ACC112 (cell line): Measurements from ENCODE around the gene CD44.

Experiments
- H2AFZ ChIP-seq: fragments of 200-600 bp; sonication (generic); one replicate; pipeline ENCODE4 v1.6.0; 2017; ENCODE audit warnings: antibody characterized with exemption, low read length; ENCODE audit not compliant: unreplicated experiment
- H3K27ac ChIP-seq: fragments of 200-600 bp; sonication (generic); 2 replicates; pipeline ENCODE4 v1.5.1; 2014; ENCODE audit warnings: low read depth, mild to moderate bottlenecking, antibody characterized with exemption, low read length, moderate library complexity
- H3K27me3 ChIP-seq: fragments of 200-600 bp; sonication (generic); 2 replicates; pipeline ENCODE4 v1.6.1; 2014; ENCODE audit warnings: mild to moderate bottlenecking, antibody characterized with exemption, low read length, moderate library complexity, mixed read lengths; ENCODE audit not compliant: insufficient read depth
- H3K36me3 ChIP-seq: fragments of 200-600 bp; sonication (generic); 2 replicates; pipeline ENCODE4 v1.6.1; 2016; ENCODE audit warnings: mild to moderate bottlenecking, antibody characterized with exemption, low read length, moderate library complexity, mixed read lengths; ENCODE audit not compliant: insufficient read depth
- H3K4me1 ChIP-seq: fragments of 200-600 bp; sonication (generic); one replicate; pipeline ENCODE4 v1.6.1; 2016; ENCODE audit warnings: low read length, mixed read lengths; ENCODE audit not compliant: insufficient read depth, unreplicated experiment, control insufficient read depth
- H3K4me3 ChIP-seq: fragments of 200-600 bp; sonication (generic); 2 replicates; pipeline ENCODE4 v1.5.1; 2014; ENCODE audit warnings: mild to moderate bottlenecking, low read depth, low read length
- H3K79me2 ChIP-seq: fragments of 200-600 bp; sonication (generic); one replicate; pipeline ENCODE4 v1.6.0; 2016; ENCODE audit warnings: low read length; ENCODE audit not compliant: control insufficient read depth, unreplicated experiment, insufficient read depth

The CD44 gene

DNA sequence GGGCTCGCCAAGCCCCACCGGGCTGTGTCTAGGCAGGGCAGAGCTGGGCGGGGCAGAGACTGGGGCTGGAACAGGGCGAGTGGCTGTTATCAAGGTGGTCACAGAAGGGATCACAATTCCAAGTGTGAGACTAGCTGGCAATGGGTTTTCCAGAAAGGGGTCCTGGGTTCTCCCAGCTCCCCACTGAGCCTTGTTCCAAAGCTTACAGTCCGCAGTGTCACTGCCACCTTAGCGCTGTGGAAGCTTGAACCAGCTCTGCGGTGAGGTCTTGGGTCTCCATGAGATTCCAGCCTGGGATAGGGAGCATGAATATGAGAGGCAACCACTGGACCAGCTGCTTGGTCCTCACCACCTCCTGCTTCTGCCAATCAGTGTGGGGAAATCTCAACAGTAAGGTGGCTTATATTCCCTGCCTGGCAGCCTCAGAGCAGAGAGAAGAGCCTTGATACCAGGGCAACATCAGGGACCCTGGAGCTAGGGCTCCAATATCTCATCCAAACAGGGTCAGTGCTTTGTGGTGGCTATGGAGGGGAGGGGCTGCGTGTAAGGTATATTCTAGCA, 831 bp downstream of the CD44 start:
- Histone ChIP-seq H3K79me2 (peaks cover 66% of the 10 kb centered on the region), H3K36me3 (peaks cover 5% of the 10 kb centered on the region; the same call in 1 of the 2 replicates), H3K27ac (peak overlapping the region; percentile 86), H2AFZ (no peak overlapping the region), H3K27me3 (no peaks in the 10 kb centered on the region), H3K4me3 (peak overlapping the region; percentile 83), H3K4me1 (peaks cover 50% of the 10 kb centered on the region)

DNA sequence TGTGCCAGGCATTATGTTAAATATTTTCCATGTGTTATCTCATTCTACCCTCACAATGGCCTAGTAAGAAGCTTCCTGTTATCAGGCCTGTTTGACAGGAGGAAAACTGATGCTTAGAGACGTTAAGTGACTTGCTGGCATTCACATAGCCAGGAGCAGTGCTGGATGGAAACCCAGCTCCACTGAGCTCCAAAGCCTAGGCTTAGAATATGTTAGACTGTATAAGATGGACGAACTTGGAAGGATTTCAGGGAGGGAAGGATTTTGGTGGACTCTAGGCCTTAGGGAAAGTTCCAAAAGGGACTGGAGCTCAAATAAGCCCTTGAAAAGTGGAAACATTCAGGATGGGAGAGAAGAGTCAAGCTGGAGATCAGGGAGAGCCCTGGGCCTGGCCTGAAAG, 2.1 kb downstream of the CD44 start:
- Histone ChIP-seq H3K4me1 (peaks cover 53% of the 10 kb centered on the region), H3K4me3 (peak overlapping the region; percentile 83), H3K27me3 (no peaks in the 10 kb centered on the region), H3K27ac (peak overlapping the region; percentile 86), H3K79me2 (peaks cover 78% of the 10 kb centered on the region), H2AFZ (no peak overlapping the region), H3K36me3 (peaks cover 9% of the 10 kb centered on the region; the same call in 1 of the 2 replicates)

DNA sequence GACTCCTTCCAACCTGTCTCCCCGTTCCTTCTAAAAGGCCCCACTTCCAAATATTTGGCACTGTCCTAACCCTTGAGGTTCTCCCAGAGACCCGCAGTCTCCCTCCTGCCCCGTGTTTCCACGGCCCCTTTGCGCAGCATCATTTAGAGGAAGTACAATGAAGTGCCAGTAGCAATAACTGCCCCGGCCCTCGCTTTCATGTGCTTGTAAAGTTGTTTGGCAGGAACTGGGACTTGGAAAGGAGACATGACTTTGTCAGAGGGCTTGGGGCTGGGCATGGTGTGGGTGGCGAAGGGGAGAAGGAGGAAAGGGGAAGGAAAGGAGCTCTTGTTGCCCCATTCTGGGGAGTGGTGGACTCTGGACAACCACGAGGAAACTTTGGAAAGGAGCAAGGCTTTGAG, 2.6 kb downstream of the CD44 start:
- Histone ChIP-seq H3K4me3 (peak overlapping the region; percentile 83), H3K4me1 (peaks cover 58% of the 10 kb centered on the region)

DNA sequence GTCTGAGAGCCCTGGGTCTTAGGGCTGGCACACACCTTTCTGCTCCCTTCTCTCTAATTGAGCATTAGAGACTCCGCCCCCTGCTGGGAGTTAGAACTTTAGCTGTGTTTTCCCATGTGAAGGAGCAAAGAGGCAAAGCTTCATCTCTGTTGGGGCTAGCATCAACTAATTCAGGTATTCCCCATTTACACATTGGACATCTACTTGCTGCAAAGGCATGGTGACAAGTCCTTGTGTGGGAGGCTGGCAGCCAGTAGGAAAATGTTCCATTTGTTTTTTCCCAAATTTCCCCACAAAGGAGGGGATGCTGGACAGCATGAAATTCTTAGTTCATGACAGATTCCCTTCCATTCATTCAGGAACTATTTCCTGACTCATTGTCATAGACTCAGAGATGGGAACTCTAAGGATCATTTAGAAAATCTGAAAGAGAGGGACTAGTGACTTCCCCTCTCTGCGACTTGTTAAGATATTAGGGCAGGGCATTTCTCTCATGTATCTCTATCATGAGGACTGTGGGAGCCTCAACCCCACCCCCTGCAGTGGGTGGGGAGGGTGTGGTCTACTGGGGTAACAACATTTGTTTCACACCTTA, 3.6 kb downstream of the CD44 start:
- peaks cover 17% of the 10 kb centered on the region for H3K36me3 ChIP-seq
- H3K27me3 ChIP-seq, result no peaks in the 10 kb centered on the region
- peaks cover 93% of the 10 kb centered on the region for H3K79me2 ChIP-seq
- H2AFZ ChIP-seq, result no peak overlapping the region
- peak overlapping the region; percentile 83 for H3K4me3 ChIP-seq
- H3K27ac ChIP-seq, result peak overlapping the region; percentile 86
- peaks cover 66% of the 10 kb centered on the region for H3K4me1 ChIP-seq

More for the DNA sequence above, 2.6 kb downstream of the CD44 start:
- Histone ChIP-seq H3K36me3 (peaks cover 13% of the 10 kb centered on the region), H3K27me3 (no peaks in the 10 kb centered on the region), H3K79me2 (peaks cover 83% of the 10 kb centered on the region), H2AFZ (no peak overlapping the region), H3K27ac (peak overlapping the region; percentile 86)

DNA sequence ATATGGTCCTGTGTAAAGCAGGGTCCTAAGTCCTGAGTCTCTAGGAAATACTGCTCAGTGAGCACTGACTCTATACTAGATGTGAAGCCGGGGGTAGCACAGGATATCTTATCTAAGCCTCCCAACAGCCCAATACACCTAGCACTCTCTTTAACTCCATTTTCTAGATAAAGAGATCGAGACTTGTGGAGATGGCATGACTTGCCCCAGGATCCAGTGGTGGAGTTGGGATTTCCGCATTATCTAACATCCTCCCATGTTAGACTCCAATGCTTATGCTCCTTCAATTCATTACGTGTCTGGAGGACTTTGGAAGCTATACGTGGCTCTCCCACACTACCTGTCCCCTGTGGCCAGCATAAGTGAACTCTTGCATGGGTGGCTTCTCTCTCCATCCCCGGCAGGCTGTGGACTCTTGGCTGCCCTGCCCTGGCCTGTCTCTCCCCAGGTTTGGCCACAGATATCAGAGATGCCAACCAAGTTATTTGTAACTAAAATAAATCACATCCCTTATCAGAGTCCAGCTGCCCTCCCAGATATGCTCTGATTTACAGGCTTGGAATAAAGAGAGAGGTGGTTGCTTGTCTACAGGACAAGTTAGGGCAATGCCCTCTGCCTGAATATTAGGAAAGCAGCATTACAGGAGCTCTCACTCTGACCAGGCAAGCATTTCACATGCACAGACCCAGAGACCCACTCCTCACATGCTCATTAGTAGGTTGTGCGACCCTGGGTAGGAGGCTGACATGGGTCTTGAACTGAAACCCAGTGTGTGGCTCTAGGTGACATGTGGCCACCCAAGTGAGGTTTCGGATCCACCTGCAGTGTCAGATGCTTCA, 4.5 kb downstream of the CD44 start:
- H2AFZ ChIP-seq, result no peak overlapping the region
- peak overlapping the region; percentile 83 for H3K4me3 ChIP-seq
- H3K27me3 ChIP-seq, result no peaks in the 10 kb centered on the region
- peaks cover 21% of the 10 kb centered on the region for H3K36me3 ChIP-seq
- H3K4me1 ChIP-seq, result peaks cover 58% of the 10 kb centered on the region
- H3K27ac ChIP-seq, result peak overlapping the region; percentile 86
- H3K79me2 ChIP-seq, result peaks cover 97% of the 10 kb centered on the region

DNA sequence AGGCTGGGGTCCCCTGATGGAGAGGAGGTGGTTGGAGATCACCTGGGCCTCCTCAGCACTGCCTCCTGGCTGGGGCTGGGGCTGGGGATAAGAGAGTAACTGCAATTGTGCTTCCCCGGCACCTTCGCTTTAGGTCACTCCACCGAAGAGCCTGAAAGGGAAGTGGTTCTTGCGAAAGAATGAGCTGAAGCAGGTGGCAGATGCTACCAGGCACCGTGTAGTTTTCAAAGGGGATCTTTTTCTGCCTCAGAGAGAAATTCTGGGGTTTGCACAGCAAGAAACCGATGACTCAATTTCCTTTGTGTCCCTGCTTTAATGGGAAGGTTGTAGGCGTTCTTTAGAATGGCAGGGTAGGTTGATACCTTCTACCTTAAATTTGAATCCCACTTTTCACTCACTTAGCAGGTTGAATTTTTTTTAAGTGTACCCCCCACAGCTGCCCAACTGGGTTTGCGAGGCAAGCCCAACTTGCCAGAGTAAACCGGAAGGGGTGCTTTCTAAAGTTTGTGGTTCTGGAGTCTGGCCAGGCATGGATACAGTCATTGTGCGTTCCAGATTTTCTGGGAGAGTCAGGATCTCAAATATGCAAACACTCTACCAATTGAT, 5.3 kb downstream of the CD44 start:
- peaks cover 57% of the 10 kb centered on the region for H3K4me1 ChIP-seq
- H3K79me2 ChIP-seq, result peaks cover 97% of the 10 kb centered on the region

DNA sequence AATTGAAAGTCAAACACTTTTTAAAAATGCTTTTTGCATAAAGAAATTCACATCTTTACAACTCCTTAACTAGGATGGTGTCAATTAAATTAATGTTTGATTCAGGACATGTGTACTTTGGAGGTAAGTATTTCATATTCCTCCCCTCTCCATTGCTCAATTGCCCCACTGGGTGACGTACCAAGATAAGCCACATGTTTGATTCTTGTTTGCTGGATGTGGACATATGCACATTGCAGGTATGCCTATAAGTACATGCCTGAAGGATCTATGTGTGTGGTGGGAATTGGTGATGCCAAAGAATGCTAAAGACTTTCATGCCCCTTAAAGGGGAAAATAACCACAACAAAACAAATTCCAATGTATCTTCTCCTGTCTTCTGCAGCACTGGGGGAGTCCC, 5.8 kb downstream of the CD44 start:
- Histone ChIP-seq H3K27ac (peak overlapping the region; percentile 86), H2AFZ (no peak overlapping the region), H3K4me1 (peaks cover 57% of the 10 kb centered on the region), H3K36me3 (peaks cover 33% of the 10 kb centered on the region), H3K27me3 (no peaks in the 10 kb centered on the region), H3K4me3 (peak overlapping the region; percentile 83), H3K79me2 (peaks cover 97% of the 10 kb centered on the region)

More for the DNA sequence above, 5.3 kb downstream of the CD44 start:
- H3K27me3 ChIP-seq, result no peaks in the 10 kb centered on the region
- peak overlapping the region; percentile 86 for H3K27ac ChIP-seq
- peaks cover 28% of the 10 kb centered on the region for H3K36me3 ChIP-seq
- peak overlapping the region; percentile 83 for H3K4me3 ChIP-seq
- H2AFZ ChIP-seq, result no peak overlapping the region

DNA sequence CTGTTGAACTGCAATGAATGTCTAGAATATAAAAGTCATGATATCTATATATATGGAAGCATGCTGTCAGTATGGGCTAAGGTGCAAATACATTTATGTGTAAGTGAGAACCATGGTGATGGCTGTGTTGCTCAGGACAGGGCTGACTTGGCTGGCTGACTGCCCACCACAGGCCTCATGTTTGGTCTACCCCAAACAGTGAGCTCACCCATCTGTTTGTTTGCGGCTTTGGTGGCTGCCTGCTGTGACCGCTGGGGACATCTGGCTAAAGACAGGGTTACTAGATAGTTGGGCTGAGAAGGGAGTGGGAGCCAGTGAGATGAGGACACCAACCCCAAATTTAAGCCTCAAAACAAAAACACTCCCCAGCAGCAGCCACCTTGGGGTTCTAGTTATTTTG, 6.3 kb downstream of the CD44 start:
- Histone ChIP-seq H3K79me2 (peaks cover 97% of the 10 kb centered on the region), H3K4me1 (peaks cover 58% of the 10 kb centered on the region), H3K36me3 (peaks cover 33% of the 10 kb centered on the region), H3K4me3 (peak overlapping the region; percentile 83; the same call in 1 of the 2 replicates), H3K27ac (peak overlapping the region; percentile 86), H2AFZ (no peak overlapping the region), H3K27me3 (no peaks in the 10 kb centered on the region)

DNA sequence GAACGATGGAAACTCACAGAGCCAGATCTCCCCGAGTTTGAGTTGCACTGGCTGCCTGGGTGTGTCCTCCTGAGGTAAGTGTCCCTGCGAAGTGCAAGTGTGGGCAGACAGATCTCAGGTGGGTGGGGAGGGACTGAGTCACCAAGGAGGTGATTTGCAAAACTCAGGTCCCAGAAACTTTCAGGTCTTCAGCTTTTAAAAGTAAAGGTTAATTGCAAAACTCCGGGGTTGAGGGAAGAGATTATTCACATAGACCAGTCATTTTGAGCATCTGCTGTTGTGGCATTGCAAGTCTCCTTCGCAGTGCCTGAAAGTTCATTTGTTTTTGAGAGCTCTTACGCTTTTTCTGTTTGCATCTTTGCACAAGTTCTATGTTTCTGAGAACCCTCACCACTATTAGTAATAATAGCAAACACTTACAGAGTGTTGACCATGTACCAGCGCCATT, 7.1 kb downstream of the CD44 start:
- Histone ChIP-seq H3K4me1 (peaks cover 66% of the 10 kb centered on the region), H3K36me3 (peaks cover 39% of the 10 kb centered on the region), H3K79me2 (peaks cover 97% of the 10 kb centered on the region), H2AFZ (no peak overlapping the region), H3K27ac (peak overlapping the region; percentile 25; the same call in 1 of the 2 replicates), H3K27me3 (no peaks in the 10 kb centered on the region), H3K4me3 (no peak overlapping the region)

DNA sequence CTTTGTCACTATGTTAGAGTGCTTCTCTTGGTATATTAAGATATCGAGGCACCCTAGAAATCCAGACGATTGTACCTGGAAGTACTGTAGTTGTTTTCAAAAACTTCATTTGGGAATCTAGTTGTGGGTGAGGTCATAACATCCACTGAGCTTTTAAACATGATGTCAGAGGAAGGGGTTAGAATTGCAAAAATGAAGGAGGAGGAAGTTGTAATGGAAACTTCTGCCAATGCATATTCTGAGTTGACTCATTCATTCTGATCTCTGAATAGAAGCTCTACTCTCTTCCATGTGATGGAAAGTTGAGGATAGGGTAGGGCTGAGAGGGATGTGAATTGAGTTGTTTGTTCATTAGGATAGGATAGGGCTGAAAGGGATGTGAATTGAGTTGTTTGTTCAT, 7.7 kb downstream of the CD44 start:
- H3K36me3 ChIP-seq, result peaks cover 40% of the 10 kb centered on the region
- no peak overlapping the region for H2AFZ ChIP-seq
- H3K27ac ChIP-seq, result peak overlapping the region; percentile 25; the same call in 1 of the 2 replicates
- H3K4me1 ChIP-seq, result peaks cover 69% of the 10 kb centered on the region
- no peak overlapping the region for H3K4me3 ChIP-seq
- peaks cover 97% of the 10 kb centered on the region for H3K79me2 ChIP-seq
- H3K27me3 ChIP-seq, result no peaks in the 10 kb centered on the region
